IMR-90 (cell line): ENCODE results near the gene IGF1R. TPM values are rescaled to one million over a fixed set of nuclear protein-coding genes. Genes with fewer than 3 reads are reported as not detected.

ENCODE experiments used
- ATAC-seq: fragments of 200-7000 bp; cut with Tn5 transposase; 2 replicates; pipeline ENCODE4 v1.9.1; 2020; ENCODE audit warnings: low read depth, mild to moderate bottlenecking, moderate library complexity
- BruUV-seq: library from RNA; stranded (reverse); fragments of 400-500 nt; replicated peaks from 2 replicates; lab custom pipeline; 2021; lab: Mats Ljungman, UMichigan
- CTCF ChIA-PET: fragments of 300-600 bp; formaldehyde crosslinking; extraction: SDS; loops from one replicate; lab custom pipeline; 2021; ENCODE audit warnings: antibody characterized with exemption; lab: Yijun Ruan, JAX
- POLR2A ChIA-PET: fragments of 300-600 bp; sonication (Branson Sonifier 250); formaldehyde crosslinking; loops from one replicate; lab custom pipeline; 2022; ENCODE audit warnings: antibody characterized with exemption; ENCODE audit not compliant: unreplicated experiment; lab: Charles Lee
- DNase-seq: peaks from one replicate; pipeline ENCODE4 v3.0.0; 2013
- H2AFZ ChIP-seq: replicated peaks from 2 replicates; pipeline ENCODE3; 2013; ENCODE audit warnings: low read length, mild to moderate bottlenecking; ENCODE audit not compliant: poor library complexity
- H2AK5ac ChIP-seq: 2 replicates; pipeline ENCODE4 v1.6.1; 2013; ENCODE audit warnings: low read depth, low read length, inconsistent platforms
- H2AK9ac ChIP-seq: replicated peaks from 2 replicates; pipeline ENCODE3; 2013; ENCODE audit warnings: mild to moderate bottlenecking, low read depth, low read length, moderate library complexity; ENCODE audit not compliant: poor library complexity
- H2BK120ac ChIP-seq: 2 replicates; pipeline ENCODE4 v1.6.1; 2013; ENCODE audit warnings: low read depth, low read length, inconsistent platforms
- H2BK15ac ChIP-seq: 3 replicates; pipeline ENCODE4 v1.6.1; 2013; ENCODE audit warnings: low read depth, low read length, inconsistent platforms
- H2BK20ac ChIP-seq: 2 replicates; pipeline ENCODE4 v1.6.1; 2013; ENCODE audit warnings: low read depth, mild to moderate bottlenecking, inconsistent platforms, low read length, moderate library complexity
- H2BK5ac ChIP-seq: 2 replicates; pipeline ENCODE4 v1.6.1; 2013; ENCODE audit warnings: mild to moderate bottlenecking, low read depth, low read length, inconsistent platforms; ENCODE audit not compliant: poor library complexity, severe bottlenecking
- H3K14ac ChIP-seq: replicated peaks from 2 replicates; pipeline ENCODE4 v1.6.1; 2013; ENCODE audit warnings: low read depth, low read length, inconsistent platforms
- H3K18ac ChIP-seq: 2 replicates; pipeline ENCODE4 v1.6.1; 2013; ENCODE audit warnings: low read depth, low read length, control low read depth
- H3K23ac ChIP-seq: 2 replicates; pipeline ENCODE4 v1.6.1; 2013; ENCODE audit warnings: low read depth, low read length, inconsistent platforms
- H3K27ac ChIP-seq: 2 replicates; pipeline ENCODE4 v1.5.1; 2013; ENCODE audit warnings: mild to moderate bottlenecking, control low read depth, low read length; ENCODE audit not compliant: insufficient read depth
- H3K27me3 ChIP-seq: 2 replicates; pipeline ENCODE4 v1.6.1; 2013; ENCODE audit warnings: low read length; ENCODE audit not compliant: control insufficient read depth, insufficient read depth
- H3K36me3 ChIP-seq: 2 replicates; pipeline ENCODE4 v1.6.1; 2013; ENCODE audit warnings: low read length, mixed read lengths; ENCODE audit not compliant: control insufficient read depth, insufficient read depth
- H3K4ac ChIP-seq: 2 replicates; pipeline ENCODE4 v1.6.1; 2013; ENCODE audit warnings: low read depth, low read length, inconsistent platforms
- H3K4me1 ChIP-seq: 2 replicates; pipeline ENCODE4 v1.6.1; 2013; ENCODE audit warnings: low read length, mixed read lengths; ENCODE audit not compliant: control insufficient read depth, insufficient read depth
- H3K4me2 ChIP-seq: 2 replicates; pipeline ENCODE4 v1.6.1; 2013; ENCODE audit warnings: low read depth, mild to moderate bottlenecking, control low read depth, low read length, moderate library complexity
- H3K4me3 ChIP-seq: 2 replicates; pipeline ENCODE4 v1.5.1; 2013; ENCODE audit warnings: low read depth, mild to moderate bottlenecking, control low read depth, low read length, moderate library complexity; ENCODE audit not compliant: insufficient read depth
- H3K56ac ChIP-seq: 2 replicates; pipeline ENCODE4 v1.6.1; 2013; ENCODE audit warnings: low read length, inconsistent platforms; ENCODE audit not compliant: insufficient read depth; ENCODE audit errors: extremely low read depth
- H3K79me1 ChIP-seq, 2 experiments: 2 replicates each; pipeline ENCODE4 v1.6.1; 2013; ENCODE audit warnings: low read length in 2 of 2, inconsistent platforms in 1 of 2, low read depth in 1 of 2
- H3K9ac ChIP-seq: 2 replicates; pipeline ENCODE4 v1.6.1; 2013; ENCODE audit warnings: low read depth, low read length, control low read depth
- H3K9me1 ChIP-seq: 2 replicates; pipeline ENCODE4 v1.6.1; 2013; ENCODE audit warnings: low read length, inconsistent platforms; ENCODE audit not compliant: insufficient read depth
- H3K9me3 ChIP-seq: 2 replicates; pipeline ENCODE4 v1.6.1; 2013; ENCODE audit warnings: low read length; ENCODE audit not compliant: control insufficient read depth, insufficient read depth
- H4K20me1 ChIP-seq: 2 replicates; pipeline ENCODE4 v1.6.1; 2013; ENCODE audit warnings: low read length, inconsistent platforms; ENCODE audit not compliant: insufficient read depth
- H4K5ac ChIP-seq: 2 replicates; pipeline ENCODE4 v1.6.1; 2013; ENCODE audit warnings: mild to moderate bottlenecking, low read depth, low read length, control low read depth
- H4K8ac ChIP-seq, 2 experiments: 2 replicates each; pipeline ENCODE4 v1.6.1; 2013; ENCODE audit warnings: low read depth in 2 of 2, low read length in 2 of 2, control low read depth in 1 of 2, inconsistent platforms in 1 of 2
- H4K91ac ChIP-seq: 2 replicates; pipeline ENCODE4 v1.6.1; 2013; ENCODE audit warnings: low read depth, low read length, inconsistent platforms; ENCODE audit not compliant: insufficient read depth
- MAFK ChIP-seq: IDR thresholded peaks from 2 replicates; pipeline ENCODE4 v1.6.1; 2012; ENCODE audit warnings: low read depth, low read length, improper control_type of control experiment
- NFE2L2 ChIP-seq: fragments of 150-350 bp; IDR thresholded peaks from 2 replicates; pipeline ENCODE4 v1.6.1; 2016; ENCODE audit warnings: low read depth, mild to moderate bottlenecking, low read length
- WGBS, 2 experiments: methylation state at CpG; one replicate each; pipeline versions ENCODE4 v1.1.5 to v1.1.7; 2013; ENCODE audit warnings: missing lambda C conversion rate in 2 of 2; ENCODE audit not compliant: insufficient read length in 1 of 2; ENCODE audit errors: extremely low coverage in 2 of 2; 5-methylcytosine and 5-hydroxymethylcytosine counted together
- dilution Hi-C: fragments of 300-500 bp; cut with HindIII; formaldehyde crosslinking; loops from one replicate; pipeline ENCODE4 v1.14.3; 2018; ENCODE audit warnings: low sequenced_read_pairs; ENCODE audit not compliant: unreplicated experiment
- in situ Hi-C: fragments of 300-500 bp; cut with MboI; formaldehyde crosslinking; loops from 3 replicates; pipeline ENCODE4 v1.14.3; 2019; ENCODE audit warnings: low sequenced_read_pairs, inconsistent platforms, mixed read lengths
- intact Hi-C: fragments of 100-400 bp; cut with micrococcal nuclease; formaldehyde crosslinking; loops from 2 replicates; pipeline ENCODE4 v1.10.0; 2022
- polyA plus RNA-seq, 3 experiments: library from polyadenylated mRNA; depleted of rRNA; stranded (reverse); fragments of >200 nt; gene quantifications; 2 replicates each; pipeline ENCODE4 v1.2.3, GENCODE V29; 2012; ENCODE audit warnings: low replicate concordance in 1 of 3
- total RNA-seq: library from RNA; depleted of rRNA; stranded (reverse); fragments of >200 nt; gene quantifications from 2 replicates; pipeline ENCODE4 v1.2.3, GENCODE V29; 2012
- TF ChIP-seq, protein P1 (sequence below): conservative IDR thresholded peaks from 2 replicates; pipeline ENCODE4 v1.5.1; 2012; ENCODE audit warnings: mild to moderate bottlenecking, low read depth, low read length, improper control_type of control experiment

IGF1R gene
- total and polyA plus RNA-seq, 2 of the 4 experiments (the other 2 are of a cell fraction) = 24.0 to 24.9 TPM

DNA sequence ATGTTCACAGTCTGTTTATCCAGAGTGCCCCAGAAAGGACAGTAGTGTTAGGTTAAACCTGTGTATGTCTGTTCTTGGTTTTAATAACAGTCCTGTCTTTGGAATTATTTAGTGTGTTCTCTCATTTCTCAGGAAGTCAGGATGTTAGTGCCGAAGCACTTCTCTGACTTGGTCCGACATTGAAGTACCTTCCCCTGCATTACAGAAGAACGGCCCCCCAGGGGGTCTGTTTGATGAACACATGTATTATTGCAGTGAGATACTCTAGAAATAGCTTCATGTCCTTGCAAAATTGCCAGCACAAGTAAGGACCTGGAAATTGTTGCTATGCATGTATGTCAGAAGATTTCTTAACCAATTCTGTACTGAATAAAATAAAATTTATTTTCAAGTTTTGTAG is 110.9 kb downstream of the IGF1R start:
- BruUV-seq = no TSS peak
- CTCF ChIA-PET = no interaction called here
- no CpG with 5 or more reads among the region's 3 CpGs for WGBS, 2 experiments
- Histone ChIP-seq H4K5ac (no peak overlapping the region), H2BK15ac (no peak overlapping the region), H2AK9ac (no peak overlapping the region), H3K14ac (no peak overlapping the region), H3K18ac (no peak overlapping the region), H3K4me2 (no peak overlapping the region), H2AFZ (no peak overlapping the region), H3K27ac (no peak overlapping the region), H3K9me1 (peaks cover 28% of the 10 kb centered on the region), H3K4me3 (no peak overlapping the region), H2BK5ac (no peak overlapping the region), H4K20me1 (peaks cover 73% of the 10 kb centered on the region), H3K23ac (no peak overlapping the region), H3K79me1 (peaks cover 19 to 69% of the 10 kb centered on the region in 2 experiments), H2BK120ac (no peak overlapping the region), H3K9me3 (no peaks in the 10 kb centered on the region), H3K4me1 (peaks cover 19% of the 10 kb centered on the region), H2AK5ac (no peak overlapping the region), H3K9ac (no peak overlapping the region), H3K27me3 (no peaks in the 10 kb centered on the region), H3K4ac (no peak overlapping the region), H3K56ac (no peak overlapping the region), H3K36me3 (no peaks in the 10 kb centered on the region; the same call in 1 of the 2 replicates), H4K91ac (no peak overlapping the region), H4K8ac (no peak overlapping the region), H2BK20ac (no peak overlapping the region)
- in situ Hi-C loops = no loop called here
- intact Hi-C loops = no loop called here
- DNase-seq (no peak), ATAC-seq (no peak)
- POLR2A ChIA-PET = no interaction called here
- dilution Hi-C loops = no loop called here
- TF ChIP-seq NFE2L2 (no peak), MAFK (no peak)
- TF ChIP-seq, protein P1, sequence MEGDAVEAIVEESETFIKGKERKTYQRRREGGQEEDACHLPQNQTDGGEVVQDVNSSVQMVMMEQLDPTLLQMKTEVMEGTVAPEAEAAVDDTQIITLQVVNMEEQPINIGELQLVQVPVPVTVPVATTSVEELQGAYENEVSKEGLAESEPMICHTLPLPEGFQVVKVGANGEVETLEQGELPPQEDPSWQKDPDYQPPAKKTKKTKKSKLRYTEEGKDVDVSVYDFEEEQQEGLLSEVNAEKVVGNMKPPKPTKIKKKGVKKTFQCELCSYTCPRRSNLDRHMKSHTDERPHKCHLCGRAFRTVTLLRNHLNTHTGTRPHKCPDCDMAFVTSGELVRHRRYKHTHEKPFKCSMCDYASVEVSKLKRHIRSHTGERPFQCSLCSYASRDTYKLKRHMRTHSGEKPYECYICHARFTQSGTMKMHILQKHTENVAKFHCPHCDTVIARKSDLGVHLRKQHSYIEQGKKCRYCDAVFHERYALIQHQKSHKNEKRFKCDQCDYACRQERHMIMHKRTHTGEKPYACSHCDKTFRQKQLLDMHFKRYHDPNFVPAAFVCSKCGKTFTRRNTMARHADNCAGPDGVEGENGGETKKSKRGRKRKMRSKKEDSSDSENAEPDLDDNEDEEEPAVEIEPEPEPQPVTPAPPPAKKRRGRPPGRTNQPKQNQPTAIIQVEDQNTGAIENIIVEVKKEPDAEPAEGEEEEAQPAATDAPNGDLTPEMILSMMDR = no peak
